Natural killer cell (primary cell): ENCODE data around the gene CMIP. TPM values are rescaled to one million over a fixed set of nuclear protein-coding genes. Genes with fewer than 3 reads are reported as not detected.

Experiments used
- ATAC-seq, 3 donors: fragments of 150-1000 bp in 2 of 3; fragments of 200-7000 bp in 1 of 3; cut with Tn5 transposase; 1 replicate in 1 of 3; 2 replicates in 2 of 3; pipeline ENCODE4 v1.10.0; 2021; ENCODE audit warnings: mild to moderate bottlenecking in 2 of 3, moderate library complexity in 2 of 3
- DNase-seq, 2 donors: peaks; one replicate each; pipeline versions ENCODE4 v3.0.0 to v3.0.0-alpha.2; 2013 to 2021; ENCODE audit warnings: mixed read lengths in 1 of 2
- H3K27ac ChIP-seq: one replicate; pipeline ENCODE4 v1.5.1; 2013; ENCODE audit warnings: mild to moderate bottlenecking, low read length
- H3K27me3 ChIP-seq: one replicate; pipeline ENCODE4 v1.6.1; 2013; ENCODE audit warnings: low read length; ENCODE audit not compliant: control insufficient read depth, insufficient read depth
- H3K36me3 ChIP-seq: one replicate; pipeline ENCODE4 v1.6.1; 2013; ENCODE audit warnings: low read length; ENCODE audit not compliant: control insufficient read depth, insufficient read depth
- H3K4me1 ChIP-seq: one replicate; pipeline ENCODE4 v1.6.1; 2013; ENCODE audit warnings: low read length; ENCODE audit not compliant: control insufficient read depth, insufficient read depth
- H3K4me3 ChIP-seq: one replicate; pipeline ENCODE4 v1.5.1; 2013; ENCODE audit warnings: low read length
- H3K9me3 ChIP-seq: one replicate; pipeline ENCODE4 v1.6.1; 2013; ENCODE audit warnings: low read length; ENCODE audit not compliant: control insufficient read depth, insufficient read depth
- H3K27ac Mint-ChIP-seq, 2 donors: one replicate each; pipeline ENCODE4 v1.8.0; 2022; ENCODE audit warnings: mild to moderate bottlenecking in 2 of 2, mixed read lengths in 2 of 2, moderate library complexity in 1 of 2
- H3K27me3 Mint-ChIP-seq, 2 donors: one replicate each; pipeline ENCODE4 v1.8.0; 2022; ENCODE audit warnings: low read depth in 2 of 2, mixed read lengths in 2 of 2
- H3K36me3 Mint-ChIP-seq: one replicate; pipeline ENCODE4 v1.8.0; 2022; ENCODE audit warnings: mixed read lengths
- H3K4me1 Mint-ChIP-seq, 2 donors: one replicate each; pipeline ENCODE4 v1.8.0; 2022; ENCODE audit warnings: mixed read lengths in 2 of 2
- H3K4me3 Mint-ChIP-seq: one replicate; pipeline ENCODE4 v1.8.0; 2022; ENCODE audit warnings: mild to moderate bottlenecking, moderate library complexity, mixed read lengths
- H3K9me3 Mint-ChIP-seq, 2 donors: one replicate each; pipeline ENCODE4 v1.8.0; 2022; ENCODE audit warnings: mixed read lengths in 2 of 2
- CTCF ChIP-seq: fragments of 200-600 bp; IDR thresholded peaks from one replicate; pipeline ENCODE4 v1.8.0; 2022; ENCODE audit warnings: antibody characterized with exemption
- WGBS: methylation state at CpG from one replicate; pipeline ENCODE4 v1.1.7; 2013; ENCODE audit warnings: missing lambda C conversion rate; ENCODE audit not compliant: insufficient coverage; 5-methylcytosine and 5-hydroxymethylcytosine counted together
- intact Hi-C: fragments of 100-400 bp; cut with micrococcal nuclease; formaldehyde crosslinking; loops from one replicate; pipeline ENCODE4 v1.14.2; 2022
- total RNA-seq, 4 donors: library from RNA; stranded (reverse); fragments of 120-200 nt in 1 of 4; gene quantifications; one replicate each; pipeline versions ENCODE4 v1.2.3 to v1.2.4, GENCODE V29; 2013 to 2022

Gene CMIP
- total RNA-seq, 3 donors from 2014 or later (not counting 1 experiment from before 2014, with no cell fraction given) = 88.2 to 115 (median 91.5) TPM

- peaks cover 52% of the 10 kb centered on the region for H3K36me3 ChIP-seq
- no peaks in the 10 kb centered on the region for H3K9me3 Mint-ChIP-seq
- no peak overlapping the region for H3K4me3 Mint-ChIP-seq
- H3K27ac ChIP-seq = no peak overlapping the region
- DNase-seq = no peak
- no peaks in the 10 kb centered on the region for H3K27me3 ChIP-seq
- intact Hi-C loops = no loop called here
- TF ChIP-seq CTCF = no peak
- peaks cover 14% of the 10 kb centered on the region for H3K4me1 ChIP-seq
- H3K9me3 ChIP-seq = no peaks in the 10 kb centered on the region
- H3K4me3 ChIP-seq = no peak overlapping the region
- no peak overlapping the region for H3K27ac Mint-ChIP-seq
- no peaks in the 10 kb centered on the region for H3K27me3 Mint-ChIP-seq
- peaks cover 19 to 41% of the 10 kb centered on the region in 2 donors for H3K4me1 Mint-ChIP-seq
- no peaks in the 10 kb centered on the region for H3K36me3 Mint-ChIP-seq
- WGBS = 97% methylated on average over 3 of the region's 3 CpGs
- ATAC-seq = no peak
Observed at GRCh38 chr16:81675662-81676061, 231.1 kb downstream of the CMIP start.

- H3K27ac ChIP-seq = no peak overlapping the region
- DNase-seq (no peak), ATAC-seq (no peak)
- TF ChIP-seq CTCF = no peak
- WGBS = 95% methylated on average over 19 of the region's 19 CpGs
- no peak overlapping the region for H3K4me3 ChIP-seq
- intact Hi-C loops = no loop called here
- no peaks in the 10 kb centered on the region for H3K9me3 ChIP-seq
- Mint-ChIP-seq H3K27ac (peak overlapping the region in 1 of 2 donors; percentile 56), H3K4me3 (no peak overlapping the region), H3K27me3 (no peaks in the 10 kb centered on the region), H3K4me1 (peaks cover 13 to 35% of the 10 kb centered on the region in 2 donors), H3K9me3 (no peaks in the 10 kb centered on the region), H3K36me3 (no peaks in the 10 kb centered on the region)
- H3K4me1 ChIP-seq = peaks cover 11% of the 10 kb centered on the region
- H3K27me3 ChIP-seq = no peaks in the 10 kb centered on the region
- peaks cover 54% of the 10 kb centered on the region for H3K36me3 ChIP-seq
Observed at GRCh38 chr16:81676066-81676882, 231.7 kb downstream of the CMIP start.

GRCh38 chr16:81676883-81677737 is 232.5 kb downstream of the CMIP start:
- peaks cover 5% of the 10 kb centered on the region for H3K4me1 ChIP-seq
- H3K27ac Mint-ChIP-seq = peak overlapping the region; percentile 56 to 62
- H3K27me3 Mint-ChIP-seq = no peaks in the 10 kb centered on the region
- no peak for TF ChIP-seq CTCF
- peaks cover 53% of the 10 kb centered on the region for H3K36me3 ChIP-seq
- intact Hi-C loops = no loop called here
- no peak overlapping the region for H3K4me3 ChIP-seq
- H3K9me3 Mint-ChIP-seq = no peaks in the 10 kb centered on the region
- no peak overlapping the region for H3K27ac ChIP-seq
- ATAC-seq (no peak), DNase-seq (no peak)
- WGBS = 97% methylated on average over 15 of the region's 15 CpGs
- no peak overlapping the region for H3K4me3 Mint-ChIP-seq
- H3K27me3 ChIP-seq = no peaks in the 10 kb centered on the region
- H3K9me3 ChIP-seq = no peaks in the 10 kb centered on the region
- no peaks in the 10 kb centered on the region for H3K36me3 Mint-ChIP-seq
- H3K4me1 Mint-ChIP-seq = peaks cover 13 to 29% of the 10 kb centered on the region in 2 donors
